Measurements from ENCODE around the gene ENOSF1. TPM values are rescaled to one million over a fixed set of nuclear protein-coding genes. Genes with fewer than 3 reads are reported as not detected.

Gene ENOSF1
- total and polyA plus RNA-seq, 8 donors, result 72.7 to 136 (median 119) TPM

DNA sequence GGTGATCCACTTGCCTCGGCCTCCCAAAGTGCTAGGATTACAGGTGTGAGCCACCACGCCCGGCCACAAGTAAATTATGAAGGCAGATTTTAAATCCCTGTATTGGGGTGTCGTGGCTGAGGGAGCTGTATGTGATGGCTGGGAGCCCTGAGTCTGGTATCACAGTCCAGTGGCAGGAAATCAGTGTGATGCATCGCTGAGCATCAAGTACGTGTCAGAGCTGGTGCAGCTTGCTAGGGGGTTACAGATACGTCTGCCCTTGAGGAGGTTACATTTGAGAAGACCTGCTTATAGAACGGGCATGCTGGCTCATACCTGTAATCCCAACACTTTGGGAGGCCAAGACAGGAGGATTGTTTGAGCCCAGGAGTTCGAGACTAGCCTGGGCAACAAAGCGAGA, 4.3 kb downstream of the ENOSF1 start:
- peaks cover 0 to 30% of the 10 kb centered on the region in 2 donors for H3K36me3 ChIP-seq
- TF ChIP-seq, protein P1, sequence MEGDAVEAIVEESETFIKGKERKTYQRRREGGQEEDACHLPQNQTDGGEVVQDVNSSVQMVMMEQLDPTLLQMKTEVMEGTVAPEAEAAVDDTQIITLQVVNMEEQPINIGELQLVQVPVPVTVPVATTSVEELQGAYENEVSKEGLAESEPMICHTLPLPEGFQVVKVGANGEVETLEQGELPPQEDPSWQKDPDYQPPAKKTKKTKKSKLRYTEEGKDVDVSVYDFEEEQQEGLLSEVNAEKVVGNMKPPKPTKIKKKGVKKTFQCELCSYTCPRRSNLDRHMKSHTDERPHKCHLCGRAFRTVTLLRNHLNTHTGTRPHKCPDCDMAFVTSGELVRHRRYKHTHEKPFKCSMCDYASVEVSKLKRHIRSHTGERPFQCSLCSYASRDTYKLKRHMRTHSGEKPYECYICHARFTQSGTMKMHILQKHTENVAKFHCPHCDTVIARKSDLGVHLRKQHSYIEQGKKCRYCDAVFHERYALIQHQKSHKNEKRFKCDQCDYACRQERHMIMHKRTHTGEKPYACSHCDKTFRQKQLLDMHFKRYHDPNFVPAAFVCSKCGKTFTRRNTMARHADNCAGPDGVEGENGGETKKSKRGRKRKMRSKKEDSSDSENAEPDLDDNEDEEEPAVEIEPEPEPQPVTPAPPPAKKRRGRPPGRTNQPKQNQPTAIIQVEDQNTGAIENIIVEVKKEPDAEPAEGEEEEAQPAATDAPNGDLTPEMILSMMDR (IDR thresholded peaks at IDR 0.05), result no peak
- intact Hi-C loops (cut with DNase I), result no loop called here
- no peaks in the 10 kb centered on the region for H3K9me3 ChIP-seq
- H3K27me3 ChIP-seq, result peaks cover 0 to 7% of the 10 kb centered on the region in 2 donors
- DNase-seq (no peak), ATAC-seq (no peak)
- H3K27ac ChIP-seq, result no peak overlapping the region
- H3K4me3 ChIP-seq, result no peak overlapping the region
- H3K4me1 ChIP-seq, result peaks cover 7 to 29% of the 10 kb centered on the region in 2 donors

DNA sequence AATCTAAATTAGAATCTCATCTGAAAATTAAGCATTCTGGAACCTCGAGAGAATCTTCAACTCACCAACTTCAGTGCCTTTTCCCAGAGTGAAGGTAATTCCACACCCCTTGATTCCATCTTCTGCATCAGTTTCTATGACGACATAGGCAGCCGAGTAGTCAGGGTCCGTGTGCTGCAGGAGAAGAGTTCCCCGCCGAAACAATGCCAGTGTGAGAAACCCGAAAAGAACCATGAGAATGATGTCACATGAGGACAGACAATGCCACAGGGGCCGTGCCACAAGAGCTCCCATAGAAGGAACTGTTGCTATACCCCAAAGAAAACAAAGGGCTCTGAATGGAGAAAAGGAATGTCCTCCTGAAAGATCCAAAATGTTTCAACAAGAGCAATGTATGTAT, 6.0 kb downstream of the ENOSF1 start:
- H3K4me3 ChIP-seq, result no peak overlapping the region
- no peaks in the 10 kb centered on the region for H3K27me3 ChIP-seq
- TF ChIP-seq, protein P1 (IDR thresholded peaks at IDR 0.05), result no peak
- peaks cover 7 to 37% of the 10 kb centered on the region in 2 donors for H3K4me1 ChIP-seq
- DNase-seq (no peak), ATAC-seq (no peak)
- H3K9me3 ChIP-seq, result no peaks in the 10 kb centered on the region
- intact Hi-C loops (cut with DNase I), result no loop called here
- H3K36me3 ChIP-seq, result peaks cover 0 to 30% of the 10 kb centered on the region in 2 donors
- H3K27ac ChIP-seq, result no peak overlapping the region

DNA sequence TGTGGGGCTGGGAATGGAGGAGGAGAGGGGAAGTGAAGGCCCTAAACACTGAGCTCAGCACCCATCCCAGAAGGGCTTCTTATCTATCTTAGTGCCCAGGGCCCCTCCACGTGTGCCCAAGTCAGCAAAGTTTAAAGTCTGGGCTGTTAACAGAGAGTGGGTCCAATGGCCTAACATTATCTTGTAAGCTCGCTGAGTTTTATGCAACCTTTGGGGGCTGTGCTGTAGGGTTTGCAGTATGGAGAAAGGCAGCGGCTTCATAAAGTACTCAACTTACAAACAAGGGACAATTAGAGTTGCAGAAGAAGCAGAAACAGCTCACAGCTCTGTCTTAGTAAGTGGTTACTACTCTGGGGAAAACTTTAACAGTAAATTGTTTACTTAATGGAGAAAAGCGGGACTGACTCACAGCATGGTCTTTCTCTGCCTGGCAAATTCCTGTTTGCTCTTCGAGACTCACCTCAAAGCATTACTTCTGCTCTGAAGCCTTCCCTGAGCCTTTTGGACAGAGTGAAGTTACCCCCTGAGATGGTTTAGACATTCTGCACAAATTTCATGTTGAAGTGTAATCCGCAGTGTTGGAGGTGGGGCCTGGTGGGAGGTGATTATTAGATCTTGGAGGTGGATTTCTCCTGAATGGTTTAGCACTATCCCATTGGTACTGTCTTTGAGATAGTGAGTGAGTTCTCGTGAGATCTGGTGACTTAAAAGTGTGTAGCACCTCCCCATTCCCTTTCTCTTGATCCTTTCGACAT, 9.0 kb downstream of the ENOSF1 start:
- no peaks in the 10 kb centered on the region for H3K9me3 ChIP-seq
- H3K4me1 ChIP-seq, result peaks cover 0 to 18% of the 10 kb centered on the region in 2 donors
- DNase-seq (no peak), ATAC-seq (peak; percentile 80)
- peak overlapping the region in 1 of 2 donors; percentile 38 for H3K27ac ChIP-seq
- no peak overlapping the region for H3K4me3 ChIP-seq
- intact Hi-C loops (cut with DNase I), result no loop called here
- H3K36me3 ChIP-seq, result peaks cover 0 to 39% of the 10 kb centered on the region in 2 donors
- TF ChIP-seq, protein P1 (IDR thresholded peaks at IDR 0.05), result no peak
- no peaks in the 10 kb centered on the region for H3K27me3 ChIP-seq

DNA sequence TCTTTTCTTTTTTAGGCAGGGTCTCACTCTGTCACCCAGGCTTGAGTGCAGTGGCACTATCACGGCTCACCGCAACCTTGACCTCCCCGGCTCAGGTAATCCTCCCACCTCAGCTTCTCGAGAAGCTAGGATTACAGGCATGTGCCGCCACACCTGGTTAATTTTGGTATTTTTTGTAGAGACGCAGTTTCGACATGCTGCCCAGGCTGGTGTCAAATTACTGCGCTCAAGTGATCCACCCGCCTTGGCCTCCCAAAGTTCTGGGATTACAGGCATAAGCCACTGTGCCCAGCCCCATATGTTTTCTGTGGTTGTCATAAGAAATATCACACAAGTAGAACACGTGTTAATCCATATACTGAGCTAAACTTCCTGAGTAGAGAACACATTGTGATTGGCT, 14.6 kb downstream of the ENOSF1 start:
- DNase-seq, result no peak
- H3K4me1 ChIP-seq, result peaks cover 0 to 6% of the 10 kb centered on the region in 2 donors

DNA sequence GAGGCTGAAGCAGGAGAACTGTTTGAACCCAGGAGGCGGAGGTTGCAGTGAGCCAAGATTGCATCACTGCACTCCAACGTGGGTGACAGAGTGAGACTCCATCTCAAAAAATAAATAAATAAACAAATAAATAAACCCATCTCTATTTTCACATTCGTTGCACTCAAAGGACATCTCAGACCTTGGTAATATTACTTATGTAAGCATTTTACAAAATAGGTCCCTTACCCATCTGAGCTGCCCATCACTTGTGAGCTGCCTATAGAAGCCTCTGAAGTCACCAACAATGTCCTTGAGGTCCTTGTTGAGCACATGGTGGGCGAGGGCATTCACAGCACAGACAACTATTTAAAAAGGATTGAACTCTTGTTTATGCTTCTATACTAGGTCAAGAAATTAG, 15.4 kb downstream of the ENOSF1 start:
- Histone ChIP-seq H3K36me3 (peaks cover 0 to 58% of the 10 kb centered on the region in 2 donors), H3K4me3 (no peak overlapping the region), H3K4me1 (no peaks in the 10 kb centered on the region), H3K27ac (no peak overlapping the region), H3K9me3 (no peaks in the 10 kb centered on the region), H3K27me3 (no peaks in the 10 kb centered on the region)
- intact Hi-C loops (cut with DNase I), result no loop called here
- DNase-seq (no peak), ATAC-seq (no peak)
- TF ChIP-seq, protein P1 (IDR thresholded peaks at IDR 0.05), result no peak

More for the DNA sequence above, 14.6 kb downstream of the ENOSF1 start:
- H3K9me3 ChIP-seq, result no peaks in the 10 kb centered on the region
- H3K4me3 ChIP-seq, result no peak overlapping the region
- H3K27ac ChIP-seq, result no peak overlapping the region
- intact Hi-C loops (cut with DNase I), result no loop called here
- no peaks in the 10 kb centered on the region for H3K27me3 ChIP-seq
- peaks cover 0 to 50% of the 10 kb centered on the region in 2 donors for H3K36me3 ChIP-seq
- TF ChIP-seq, protein P1 (IDR thresholded peaks at IDR 0.05), result no peak
- ATAC-seq, result peak; percentile 63
